Erythroblast (primary cell): ENCODE data around the gene TPI1.
"Not testable (repeated sequence)": the region's sequence is repeated elsewhere in the genome, so short reads cannot be mapped to it uniquely, and the experiment has no call there.

Source experiments
- GATA1 ChIP-seq: IDR thresholded peaks from 2 replicates; pipeline ENCODE4 v1.6.1; 2011; ENCODE audit warnings: low read depth, mild to moderate bottlenecking, control low read depth, low read length, moderate library complexity
- POLR2A ChIP-seq: IDR thresholded peaks from 2 replicates; pipeline ENCODE4 v1.6.1; 2011; ENCODE audit warnings: mild to moderate bottlenecking, low read length

DNA sequence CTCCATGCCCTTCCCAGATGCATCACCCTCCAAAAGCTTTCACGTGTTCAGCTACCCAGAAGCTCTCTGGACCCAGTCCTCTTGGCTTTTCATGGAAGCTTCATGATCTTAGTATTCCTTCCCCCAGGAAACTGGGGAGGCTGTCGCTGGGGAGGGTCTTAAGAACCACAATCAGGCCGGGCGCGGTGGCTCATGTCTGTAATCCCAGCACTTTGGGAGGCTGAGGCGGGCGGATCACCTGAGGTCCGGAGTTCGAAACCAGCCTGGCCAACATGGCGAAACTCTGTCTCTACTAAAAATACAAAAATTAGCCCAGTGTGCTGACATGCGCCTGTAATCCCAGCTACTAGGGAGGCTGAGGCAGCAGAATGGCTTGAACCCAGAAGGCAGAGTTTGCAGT is 40.8 kb downstream of the TPI1 start:
- TF ChIP-seq POLR2A, GATA1: not testable (repeated sequence)
